ENCODE measurements around the gene NTN5.

NTN5 gene

DNA sequence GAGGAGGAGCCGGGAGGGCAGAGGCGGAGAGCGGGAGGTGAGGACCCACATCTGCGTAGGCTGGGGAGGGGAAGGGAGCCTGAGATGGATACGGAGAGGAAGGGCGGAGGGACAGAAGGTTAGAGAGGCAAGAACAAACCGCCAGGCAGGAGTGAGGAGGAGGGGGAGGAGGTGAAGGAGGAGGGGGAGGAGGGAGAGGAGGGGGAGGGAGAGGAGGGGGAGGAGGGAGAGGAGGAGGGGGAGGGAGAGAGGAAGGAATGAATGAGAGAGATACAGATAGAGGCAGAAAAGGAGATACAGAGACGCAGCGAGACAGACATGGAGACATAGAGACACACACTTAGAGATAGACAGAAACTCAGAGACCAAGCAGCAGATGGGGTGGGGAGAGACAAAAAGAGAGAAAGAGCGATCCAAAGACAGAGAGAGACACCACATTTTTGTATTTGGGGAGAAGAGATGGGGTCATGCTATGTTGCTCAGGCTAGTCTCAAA, 26.0 kb downstream of the NTN5 start:
- Mint-ChIP-seq H3K9me3 (no peaks in the 10 kb centered on the region), H3K27me3 (no peaks in the 10 kb centered on the region), H3K36me3 (ENCODE audit: low read depth) (no peaks in the 10 kb centered on the region), H3K4me3 (peak overlapping the region; percentile 57), H3K27ac (peak overlapping the region; percentile 87), H3K4me1 (ENCODE audit: low read depth) (peaks cover 41% of the 10 kb centered on the region)

DNA sequence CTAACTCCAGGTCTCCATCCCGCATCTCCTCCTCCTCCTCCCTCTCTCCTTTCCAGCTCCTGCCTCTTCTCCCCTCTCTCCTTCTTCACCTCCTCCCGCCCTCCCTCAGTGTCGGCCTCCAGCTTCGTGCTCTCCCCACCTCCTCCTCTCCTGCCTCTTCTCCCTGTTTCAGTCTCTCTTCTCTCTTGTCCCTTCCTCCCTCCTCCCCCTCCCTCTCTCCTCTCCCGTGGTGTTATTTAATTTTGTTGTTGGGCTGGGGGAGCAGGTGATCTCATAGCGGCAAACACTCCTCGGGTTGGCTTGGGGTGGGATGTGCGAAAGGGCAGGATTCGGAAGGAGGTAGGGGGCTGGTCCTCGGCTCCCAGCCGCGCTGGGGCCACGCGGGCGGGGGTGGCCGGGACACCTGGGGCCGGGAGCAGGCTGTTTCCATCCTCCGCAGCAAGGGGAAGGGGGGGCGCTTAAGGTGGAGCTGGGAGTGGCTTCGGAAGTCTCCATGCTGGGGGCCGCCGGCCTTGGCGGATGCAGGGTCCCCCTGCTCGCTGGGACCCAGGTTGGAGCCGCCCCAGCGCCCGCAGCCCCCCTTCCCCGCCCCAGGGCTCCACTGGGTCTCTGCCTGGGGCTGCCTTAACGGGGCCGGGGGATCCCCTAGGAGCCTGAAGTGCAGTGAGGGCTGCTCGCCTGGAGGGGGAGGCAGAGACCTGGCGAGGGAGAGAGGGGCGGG, 26.7 kb downstream of the NTN5 start, which contains the start of gene CA11:
Gene CA11, minus strand, starts transcription at position 187 of the 721 bp plus-strand sequence. CDS start 555 bp downstream, outside the sequence.
- peak within 1 kb of the TSS; percentile 89 for H3K27ac Mint-ChIP-seq
- no peaks in the 10 kb centered on the region for H3K9me3 Mint-ChIP-seq
- H3K36me3 Mint-ChIP-seq (ENCODE audit: low read depth), result no peaks in the 10 kb centered on the region
- H3K4me3 Mint-ChIP-seq, result peak within 1 kb of the TSS; percentile 84
- H3K27me3 Mint-ChIP-seq, result no peaks in the 10 kb centered on the region
- peaks cover 41% of the 10 kb centered on the region for H3K4me1 Mint-ChIP-seq (ENCODE audit: low read depth)

DNA sequence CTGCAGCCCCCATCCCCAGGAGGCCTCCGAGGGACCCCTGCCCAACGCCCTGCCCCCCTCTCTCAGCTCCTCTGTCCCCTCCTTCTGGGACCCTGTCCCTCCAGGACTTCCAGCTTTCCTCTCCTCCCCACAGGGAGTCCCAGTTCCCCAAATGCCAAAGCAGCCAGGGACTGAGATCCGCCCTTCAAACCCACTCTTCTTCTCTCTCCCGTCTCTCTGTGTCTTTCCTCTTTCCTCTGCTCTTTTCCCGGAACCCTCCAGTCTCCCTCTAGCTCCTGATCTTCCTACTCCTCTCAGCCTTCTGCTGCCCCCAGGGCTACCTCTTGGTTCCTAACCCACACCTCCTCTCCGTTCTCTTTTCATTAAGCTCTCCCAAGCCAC, 27.2 kb downstream of the NTN5 start:
- no peaks in the 10 kb centered on the region for H3K36me3 Mint-ChIP-seq (ENCODE audit: low read depth)
- peak overlapping the region; percentile 84 for H3K4me3 Mint-ChIP-seq
- peak overlapping the region; percentile 89 for H3K27ac Mint-ChIP-seq
- peaks cover 41% of the 10 kb centered on the region for H3K4me1 Mint-ChIP-seq (ENCODE audit: low read depth)
- H3K27me3 Mint-ChIP-seq, result no peaks in the 10 kb centered on the region
- H3K9me3 Mint-ChIP-seq, result no peaks in the 10 kb centered on the region

DNA sequence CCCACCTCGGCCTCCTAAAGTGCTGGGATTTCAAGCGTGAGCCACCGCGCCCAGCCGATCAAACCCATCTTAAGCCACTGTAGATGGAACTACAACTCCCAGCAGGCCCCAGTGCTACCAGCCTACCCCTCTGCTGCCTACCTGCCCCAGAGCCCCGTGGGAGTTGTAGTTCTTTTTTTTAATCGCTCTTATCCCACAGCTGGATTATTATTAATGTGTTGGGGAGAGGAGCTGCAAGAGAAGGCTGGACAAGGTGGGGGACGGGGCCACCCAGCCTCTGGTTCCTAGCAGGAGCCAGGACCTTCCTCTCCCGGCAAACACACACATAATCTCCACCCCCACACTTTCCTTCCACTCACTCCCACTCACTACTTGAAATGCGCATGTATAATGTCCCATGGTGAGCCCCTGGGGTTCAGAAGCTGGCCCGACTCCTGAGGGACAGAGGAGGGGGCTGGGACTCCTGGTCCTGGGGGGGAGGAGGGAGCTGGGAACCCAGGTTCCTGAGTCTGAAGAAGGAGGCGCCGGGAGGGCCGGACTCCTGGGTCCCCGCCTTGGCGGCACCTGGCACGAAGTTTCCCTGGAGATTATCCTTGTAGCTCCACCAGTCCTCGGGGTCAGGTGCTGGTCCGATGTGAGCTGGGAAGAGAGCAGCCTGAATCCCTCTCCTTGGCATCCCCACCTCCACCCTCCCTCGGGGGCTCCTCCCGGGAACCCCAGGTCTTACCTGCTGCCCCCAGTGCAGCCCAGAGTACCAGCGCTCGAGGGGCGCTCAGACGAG, 27.8 kb downstream of the NTN5 start:
- no peaks in the 10 kb centered on the region for H3K27me3 Mint-ChIP-seq
- no peaks in the 10 kb centered on the region for H3K36me3 Mint-ChIP-seq (ENCODE audit: low read depth)
- H3K4me1 Mint-ChIP-seq (ENCODE audit: low read depth), result peaks cover 42% of the 10 kb centered on the region
- peak overlapping the region; percentile 88 for H3K27ac Mint-ChIP-seq
- H3K4me3 Mint-ChIP-seq, result peak overlapping the region; percentile 84
- no peaks in the 10 kb centered on the region for H3K9me3 Mint-ChIP-seq

DNA sequence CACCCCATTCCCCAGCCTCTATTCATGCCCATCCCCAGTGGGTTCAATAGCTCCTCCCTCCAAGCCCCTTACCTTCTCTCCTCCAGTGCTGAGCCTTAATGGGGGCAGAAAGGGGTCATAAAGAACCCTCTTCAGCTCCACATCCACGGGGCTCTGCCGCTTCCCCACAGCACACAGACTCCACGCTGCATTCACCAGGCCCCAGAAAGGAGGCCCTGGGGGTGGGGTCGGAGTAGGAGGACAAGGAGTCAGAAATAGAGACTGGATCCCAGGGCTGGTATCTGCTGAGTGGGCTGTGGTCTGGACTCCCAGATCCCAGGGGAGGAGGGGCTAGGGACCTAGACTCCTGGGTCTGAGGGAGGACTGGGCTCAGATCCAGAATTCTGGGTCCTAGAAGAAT, 28.5 kb downstream of the NTN5 start:
- Mint-ChIP-seq H3K36me3 (ENCODE audit: low read depth) (no peaks in the 10 kb centered on the region), H3K27ac (no peak overlapping the region), H3K27me3 (no peaks in the 10 kb centered on the region), H3K4me3 (no peak overlapping the region), H3K4me1 (ENCODE audit: low read depth) (peaks cover 41% of the 10 kb centered on the region), H3K9me3 (no peaks in the 10 kb centered on the region)

DNA sequence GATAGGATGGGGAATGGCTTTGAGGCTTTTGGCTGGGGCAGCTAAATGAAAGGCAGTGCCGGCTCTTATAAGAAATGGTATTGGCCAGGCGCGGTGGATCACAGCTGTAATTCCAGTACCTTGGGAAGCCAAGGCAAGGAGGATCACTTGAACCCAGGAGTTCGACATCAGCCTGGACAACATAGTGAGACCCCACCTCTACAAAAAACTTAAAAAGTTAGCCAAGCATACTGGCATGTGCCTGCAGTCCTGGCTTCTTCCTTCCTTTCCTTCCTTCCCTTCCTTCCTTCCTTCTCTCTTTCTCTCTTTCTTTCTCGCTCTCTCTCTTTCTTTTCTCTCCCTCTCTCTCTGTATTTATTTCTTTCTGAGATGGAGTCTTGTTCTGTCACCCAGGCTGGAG, 30.0 kb downstream of the NTN5 start:
- Mint-ChIP-seq H3K27me3 (no peaks in the 10 kb centered on the region), H3K27ac (no peak overlapping the region), H3K36me3 (ENCODE audit: low read depth) (no peaks in the 10 kb centered on the region), H3K4me1 (ENCODE audit: low read depth) (peaks cover 45% of the 10 kb centered on the region), H3K9me3 (no peaks in the 10 kb centered on the region), H3K4me3 (no peak overlapping the region)

DNA sequence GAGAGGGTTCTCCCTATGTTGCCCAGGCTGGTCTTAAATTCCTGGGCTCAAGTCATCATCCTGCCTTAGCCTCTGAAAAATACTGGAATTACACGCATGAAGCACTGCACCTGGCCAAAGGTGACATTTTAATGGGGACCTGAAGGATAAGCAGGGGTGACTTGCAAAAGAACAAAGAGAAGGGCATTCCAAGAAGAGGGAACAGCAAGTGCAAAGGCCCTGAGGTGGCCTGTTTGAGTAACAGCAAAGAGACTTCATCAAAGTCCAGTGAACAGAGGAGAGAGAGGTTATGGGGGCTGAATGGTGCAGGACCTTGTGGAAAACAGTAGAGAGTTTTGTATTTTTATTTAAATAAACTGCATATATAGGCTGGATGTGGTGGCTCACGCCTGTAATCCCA, 31.0 kb downstream of the NTN5 start:
- H3K27ac Mint-ChIP-seq, result no peak overlapping the region

DNA sequence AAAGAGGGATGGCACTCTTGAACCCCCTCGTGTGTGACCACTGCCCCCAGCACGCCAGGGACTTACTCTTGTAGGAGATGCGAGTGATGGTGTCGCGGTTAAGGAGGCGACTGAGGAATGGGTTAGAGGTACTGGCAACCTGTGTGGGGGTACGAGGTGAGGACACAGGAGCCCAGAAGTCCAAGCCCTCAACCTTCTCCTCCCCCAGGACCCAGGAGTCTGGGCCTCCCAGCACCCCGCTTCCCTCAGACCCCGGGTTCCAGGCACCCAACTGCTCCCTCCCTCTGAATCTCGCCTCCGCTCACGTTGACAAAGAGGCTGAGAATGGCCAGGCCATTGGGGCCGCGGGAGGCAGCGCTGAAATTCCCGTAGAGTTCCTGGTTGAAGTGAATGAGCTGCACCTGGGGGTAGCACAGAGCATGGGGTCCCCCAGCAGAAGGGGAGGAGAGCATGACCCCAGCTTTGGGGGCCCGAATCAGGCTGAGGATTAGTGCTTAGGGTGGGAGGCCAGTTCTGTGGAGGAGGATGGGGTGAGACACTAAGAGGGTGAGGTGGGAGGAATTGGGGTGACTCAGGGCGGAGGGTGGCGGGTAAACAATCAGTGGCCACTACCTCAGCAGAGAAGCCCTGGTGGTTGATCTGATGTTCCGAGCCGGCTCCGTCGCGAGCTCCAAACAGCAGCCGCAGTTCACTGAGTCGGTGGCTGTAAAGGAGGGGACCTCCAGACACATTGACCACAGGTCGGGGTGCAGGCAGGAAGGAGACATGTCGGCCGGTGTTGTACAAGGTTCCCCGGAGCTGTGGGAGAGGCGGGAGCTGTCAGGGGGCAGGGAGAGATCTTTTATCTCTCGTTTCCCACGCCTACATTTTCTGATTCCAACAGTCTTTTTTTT, 33.1 kb downstream of the NTN5 start:
- H3K4me1 Mint-ChIP-seq (ENCODE audit: low read depth), result peaks cover 44% of the 10 kb centered on the region
- H3K27ac Mint-ChIP-seq, result peak overlapping the region; percentile 63
- no peaks in the 10 kb centered on the region for H3K9me3 Mint-ChIP-seq
- H3K27me3 Mint-ChIP-seq, result no peaks in the 10 kb centered on the region
- H3K36me3 Mint-ChIP-seq (ENCODE audit: low read depth), result no peaks in the 10 kb centered on the region
- H3K4me3 Mint-ChIP-seq, result peak overlapping the region; percentile 39

More for the DNA sequence above, 31.0 kb downstream of the NTN5 start:
- Mint-ChIP-seq H3K4me1 (ENCODE audit: low read depth) (peaks cover 46% of the 10 kb centered on the region), H3K36me3 (ENCODE audit: low read depth) (no peaks in the 10 kb centered on the region), H3K27me3 (no peaks in the 10 kb centered on the region), H3K4me3 (no peak overlapping the region), H3K9me3 (no peaks in the 10 kb centered on the region)

DNA sequence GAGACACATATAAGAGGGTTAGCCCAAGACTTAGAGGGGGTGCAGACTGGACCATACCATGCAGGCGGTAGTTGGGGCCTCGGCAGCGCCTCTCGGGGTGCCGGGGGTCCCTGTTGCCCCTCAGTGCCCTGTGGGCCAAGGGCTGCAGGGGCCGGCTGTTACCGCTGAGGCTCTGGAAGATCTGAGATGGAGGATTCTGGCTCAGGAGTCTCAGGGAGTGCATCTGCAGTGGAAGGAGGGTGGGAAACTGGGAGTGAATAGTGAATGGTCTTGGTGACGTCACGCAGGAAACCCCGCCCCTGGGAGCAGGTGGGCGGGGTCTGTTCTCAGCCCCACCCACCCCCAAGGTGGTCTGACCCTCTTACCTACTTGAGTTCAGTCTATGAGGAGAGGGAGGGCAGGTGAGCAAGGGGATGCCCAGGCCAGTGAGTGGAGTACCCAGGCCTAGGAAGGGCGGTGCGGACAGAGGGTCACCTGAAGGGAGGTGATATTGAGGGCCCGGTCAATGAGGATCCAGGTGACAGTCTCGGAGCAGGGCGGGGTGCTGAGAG, 33.9 kb downstream of the NTN5 start:
- Mint-ChIP-seq H3K27ac (peak overlapping the region; percentile 97), H3K36me3 (ENCODE audit: low read depth) (no peaks in the 10 kb centered on the region), H3K9me3 (no peaks in the 10 kb centered on the region), H3K27me3 (no peaks in the 10 kb centered on the region), H3K4me1 (ENCODE audit: low read depth) (peaks cover 47% of the 10 kb centered on the region), H3K4me3 (no peak overlapping the region)

DNA sequence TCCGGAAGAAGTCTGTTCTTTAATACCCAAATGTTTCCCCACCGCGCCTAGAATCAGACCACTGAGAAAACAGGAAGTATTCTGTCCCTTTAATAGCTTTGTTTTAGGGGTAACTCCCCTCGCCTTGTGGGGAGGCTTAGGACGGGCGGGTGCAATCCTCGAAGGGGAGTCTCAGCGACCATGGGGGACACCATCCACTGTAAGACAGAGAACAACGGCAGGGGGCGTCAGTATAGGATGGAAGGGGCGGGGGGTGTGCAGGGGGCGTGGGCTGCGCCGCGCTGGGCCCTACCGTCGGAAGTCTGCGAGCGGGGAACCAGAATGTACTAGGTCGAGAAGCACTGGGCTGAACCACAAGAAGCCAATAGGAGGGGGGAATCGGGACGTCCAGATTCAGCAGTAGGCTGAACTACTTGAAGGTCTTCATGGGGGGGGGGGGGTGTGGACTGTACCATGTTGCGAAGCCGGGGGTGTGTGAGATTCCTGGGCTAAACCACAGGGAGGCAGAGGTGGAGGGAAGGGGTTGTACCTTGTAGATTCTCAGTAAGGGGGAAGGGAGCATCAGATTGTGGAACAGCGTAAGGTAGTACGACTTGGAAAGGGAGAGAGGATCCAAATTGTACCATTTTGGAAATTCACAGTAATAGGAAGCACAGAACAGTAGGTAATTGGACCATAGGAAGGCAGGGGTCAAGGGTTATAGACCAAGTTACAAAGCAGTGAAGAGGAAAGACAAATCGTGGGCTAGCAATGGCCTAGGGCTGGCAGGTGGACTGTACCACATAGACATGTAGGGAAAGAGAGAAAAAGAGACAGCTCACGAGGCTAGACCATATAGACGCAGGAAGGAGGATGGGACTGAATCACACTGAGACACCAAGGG, 34.6 kb downstream of the NTN5 start:
- H3K36me3 Mint-ChIP-seq (ENCODE audit: low read depth), result no peaks in the 10 kb centered on the region
- H3K27me3 Mint-ChIP-seq, result no peaks in the 10 kb centered on the region
- H3K9me3 Mint-ChIP-seq, result no peaks in the 10 kb centered on the region
- H3K27ac Mint-ChIP-seq, result peak overlapping the region; percentile 97
- peak overlapping the region; percentile 86 for H3K4me3 Mint-ChIP-seq
- peaks cover 52% of the 10 kb centered on the region for H3K4me1 Mint-ChIP-seq (ENCODE audit: low read depth)

DNA sequence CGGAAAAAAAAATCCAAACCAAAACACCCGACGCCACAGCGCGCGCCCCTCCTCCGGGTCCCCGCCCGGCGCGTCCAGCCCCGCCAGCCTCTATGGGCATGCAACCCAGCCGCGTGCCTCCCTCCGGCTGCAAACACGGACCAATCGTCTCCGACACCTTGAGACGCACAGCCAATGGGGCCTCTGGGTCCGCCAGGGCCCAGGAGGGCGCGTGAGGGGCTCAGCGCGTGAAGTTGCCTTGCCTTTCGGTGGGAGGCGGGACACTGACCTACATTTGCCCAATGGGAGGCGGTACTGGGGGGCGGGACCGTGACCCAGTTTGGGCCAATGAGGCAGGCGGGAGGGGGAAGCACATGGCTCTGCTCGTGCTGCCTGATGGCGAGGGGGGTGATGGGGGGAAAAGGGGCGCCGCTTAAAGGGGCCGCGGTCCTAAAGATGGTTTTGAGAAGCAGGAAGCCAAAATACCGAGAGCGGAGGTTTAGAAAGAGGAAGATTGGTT, 35.3 kb downstream of the NTN5 start:
- H3K9me3 Mint-ChIP-seq, result no peaks in the 10 kb centered on the region
- no peaks in the 10 kb centered on the region for H3K27me3 Mint-ChIP-seq
- H3K4me3 Mint-ChIP-seq, result peak overlapping the region; percentile 86
- peak overlapping the region; percentile 97 for H3K27ac Mint-ChIP-seq
- H3K36me3 Mint-ChIP-seq (ENCODE audit: low read depth), result no peaks in the 10 kb centered on the region
- peaks cover 59% of the 10 kb centered on the region for H3K4me1 Mint-ChIP-seq (ENCODE audit: low read depth)

DNA sequence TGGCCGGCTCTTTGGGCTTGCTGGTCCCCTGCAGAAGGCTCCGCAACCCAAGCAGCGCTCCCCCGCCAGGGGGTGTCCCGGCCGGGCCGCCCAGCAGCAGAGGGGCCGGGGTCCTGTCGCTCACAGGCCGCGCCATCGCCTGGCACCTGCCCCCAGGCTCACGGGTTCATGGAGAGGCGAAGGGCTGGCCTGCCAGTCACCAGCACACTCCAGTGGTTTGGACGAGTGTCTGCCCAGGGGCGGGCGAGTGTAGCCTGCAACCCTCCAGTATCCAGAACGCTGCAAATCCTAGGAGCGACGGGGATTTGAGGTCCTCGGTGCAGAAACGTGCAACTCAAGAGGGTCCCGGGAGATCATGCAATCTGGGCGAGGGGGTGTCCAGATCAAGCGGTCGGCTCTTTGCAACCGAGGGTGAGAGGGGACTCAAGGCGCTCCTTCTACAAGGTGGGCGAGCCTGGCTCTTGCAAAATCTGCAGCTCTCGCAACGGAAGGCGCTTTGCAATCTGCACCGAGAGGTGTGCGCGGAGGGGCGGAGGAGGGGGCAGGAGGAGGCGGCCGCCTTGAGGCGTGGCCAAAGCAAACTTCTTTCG, 35.9 kb downstream of the NTN5 start, which contains the start of gene DBP:
Gene DBP, minus strand, starts transcription at position 521 of the 590 bp plus-strand sequence. Its CDS starts 385 bp downstream, at position 136.
- H3K36me3 Mint-ChIP-seq (ENCODE audit: low read depth), result no peaks in the 10 kb centered on the region
- H3K9me3 Mint-ChIP-seq, result no peaks in the 10 kb centered on the region
- peak within 1 kb of the TSS; percentile 97 for H3K27ac Mint-ChIP-seq
- H3K27me3 Mint-ChIP-seq, result no peaks in the 10 kb centered on the region
- H3K4me3 Mint-ChIP-seq, result peak within 1 kb of the TSS; percentile 86
- H3K4me1 Mint-ChIP-seq (ENCODE audit: low read depth), result peaks cover 62% of the 10 kb centered on the region
